Ovary (tissue), 3 donors: ENCODE measurements around the gene ATRN.

Experiments
- CTCF ChIP-seq, 3 donors: fragments of 450-650 bp in 2 of 3; fragments of 200-600 bp in 1 of 3; IDR thresholded peaks; one replicate each; pipeline versions ENCODE4 v1.5.1 to v1.8.0; 2016 to 2022; ENCODE audit warnings: antibody characterized with exemption in 3 of 3, mild to moderate bottlenecking in 1 of 3
- EP300 ChIP-seq: sonication (generic); formaldehyde crosslinking; IDR thresholded peaks from one replicate; pipeline ENCODE4 v1.6.1; 2017; ENCODE audit warnings: antibody characterized with exemption
- donor health status: DM: no; HTN: no; CAD: no.

- TF ChIP-seq CTCF (IDR thresholded peaks at IDR 0.05) (no peak), EP300 (no peak)
Observed at GRCh38 chr20:3659492-3660261, 188.9 kb downstream of the ATRN start.
